Activated CD4-positive, CD25-positive, alpha-beta regulatory T cell treated with anti-CD3 and anti-CD28 coated beads, Interleukin-2, amount 50 U/mL, for 24 hours (primary cell): ENCODE results near the gene FAM171A2.
A peak's percentile ranks its signal among the peaks of the same experiment; 100 is the strongest.
"Not testable (repeated sequence)": the region's sequence is repeated elsewhere in the genome, so short reads cannot be mapped to it uniquely, and the experiment has no call there.

Experiments
- ATAC-seq, 2 donors: fragments of 150-1000 bp; cut with Tn5 transposase; one replicate each; pipeline ENCODE4 v1.10.0; 2021; ENCODE audit warnings: mild to moderate bottlenecking in 1 of 2, moderate library complexity in 1 of 2

FAM171A2 gene

DNA sequence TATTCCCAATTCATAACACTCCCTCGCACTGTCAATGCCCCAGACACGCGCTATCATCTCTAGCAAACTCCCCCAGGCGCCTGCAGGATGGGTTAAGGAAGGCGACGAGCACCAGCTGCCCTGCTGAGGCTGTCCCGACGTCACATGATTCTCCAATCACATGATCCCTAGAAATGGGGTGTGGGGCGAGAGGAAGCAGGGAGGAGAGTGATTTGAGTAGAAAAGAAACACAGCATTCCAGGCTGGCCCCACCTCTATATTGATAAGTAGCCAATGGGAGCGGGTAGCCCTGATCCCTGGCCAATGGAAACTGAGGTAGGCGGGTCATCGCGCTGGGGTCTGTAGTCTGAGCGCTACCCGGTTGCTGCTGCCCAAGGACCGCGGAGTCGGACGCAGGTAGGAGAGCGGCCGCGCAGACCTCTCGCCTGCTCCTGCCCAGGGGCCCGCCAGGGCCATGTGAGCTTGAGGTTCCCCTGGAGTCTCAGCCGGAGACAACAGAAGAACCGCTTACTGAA, 18.7 kb downstream of the FAM171A2 start, which contains the start of gene GRN:
Gene GRN, plus strand, starts transcription at position 364 of the 515 bp plus-strand sequence. CDS start 3,863 bp downstream, outside the sequence.
- peak; percentile 97 to 98 for ATAC-seq

DNA sequence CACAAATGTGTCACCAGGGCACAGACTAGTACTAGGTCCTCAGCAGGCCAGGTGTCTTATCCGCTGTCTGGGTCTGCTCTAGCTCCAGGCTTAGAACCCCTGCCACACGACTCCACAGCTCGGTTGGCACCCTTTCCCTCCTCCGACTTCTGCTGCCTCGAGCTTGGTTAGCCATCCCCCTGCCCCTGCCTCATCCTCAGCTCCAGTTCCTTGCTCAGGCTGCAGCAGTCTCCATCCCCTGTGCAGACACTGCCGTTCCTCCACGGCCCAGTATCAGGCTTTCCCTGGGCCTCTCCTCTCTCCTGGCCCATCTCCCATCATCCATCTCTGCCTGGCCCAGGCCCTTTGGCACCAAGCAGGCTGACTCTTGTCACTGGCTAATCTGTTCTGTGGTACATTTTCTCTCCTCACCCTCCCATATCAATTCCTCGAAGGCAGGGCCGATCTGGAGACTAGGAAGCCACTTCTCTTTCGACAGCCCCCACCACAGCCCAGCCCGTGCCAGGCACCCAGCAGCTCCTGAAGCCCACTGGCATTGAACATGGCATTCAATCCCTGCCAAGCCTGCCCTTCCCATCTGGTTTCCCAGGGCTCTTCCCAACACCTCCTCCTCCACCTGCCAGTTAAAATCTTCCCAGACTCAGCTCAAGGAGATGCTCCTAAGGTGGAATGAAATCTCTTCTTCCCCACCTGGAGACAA, 20.0 kb downstream of the FAM171A2 start:
- no peak for ATAC-seq

DNA sequence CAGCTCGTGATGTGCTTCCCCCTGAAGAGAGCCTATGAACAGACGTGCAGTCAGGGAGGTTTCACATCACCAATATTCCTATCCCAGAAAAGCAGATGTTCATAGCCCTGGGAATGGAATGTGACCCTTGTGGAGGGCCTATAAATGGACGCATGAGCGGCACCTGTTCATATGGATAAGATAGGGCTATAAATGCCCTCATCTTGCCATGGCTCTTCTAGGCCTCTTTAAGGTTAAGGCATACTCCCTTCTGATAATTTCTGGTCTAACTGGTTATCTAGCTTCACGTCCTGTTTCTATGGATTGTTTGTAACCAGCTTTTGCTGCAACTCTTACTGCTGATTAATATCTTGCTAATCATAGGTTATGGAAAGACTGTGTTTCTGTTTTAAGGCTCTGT, 23.1 kb downstream of the FAM171A2 start:
- not testable (repeated sequence) for ATAC-seq

DNA sequence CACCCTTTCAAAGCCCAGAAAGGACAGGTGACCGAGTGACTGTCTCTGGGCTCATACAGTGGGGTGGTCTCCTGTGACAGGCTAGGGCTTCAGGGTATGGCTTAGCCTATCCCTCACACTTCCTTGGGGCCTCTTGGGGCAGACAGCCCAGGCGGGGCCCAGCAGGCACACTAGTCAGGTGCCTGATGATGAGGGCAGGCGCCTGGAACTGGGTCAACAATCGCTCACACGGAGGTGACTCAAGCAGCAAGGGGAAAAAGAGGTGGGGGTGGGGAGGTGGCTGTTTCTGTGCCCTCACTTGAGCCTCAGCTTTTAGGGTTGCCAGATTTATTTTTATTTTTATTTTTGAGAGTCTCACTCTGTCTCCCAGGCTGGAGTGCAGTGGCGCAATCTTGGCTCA, 25.0 kb downstream of the FAM171A2 start:
- peak; percentile 60 to 61 for ATAC-seq

DNA sequence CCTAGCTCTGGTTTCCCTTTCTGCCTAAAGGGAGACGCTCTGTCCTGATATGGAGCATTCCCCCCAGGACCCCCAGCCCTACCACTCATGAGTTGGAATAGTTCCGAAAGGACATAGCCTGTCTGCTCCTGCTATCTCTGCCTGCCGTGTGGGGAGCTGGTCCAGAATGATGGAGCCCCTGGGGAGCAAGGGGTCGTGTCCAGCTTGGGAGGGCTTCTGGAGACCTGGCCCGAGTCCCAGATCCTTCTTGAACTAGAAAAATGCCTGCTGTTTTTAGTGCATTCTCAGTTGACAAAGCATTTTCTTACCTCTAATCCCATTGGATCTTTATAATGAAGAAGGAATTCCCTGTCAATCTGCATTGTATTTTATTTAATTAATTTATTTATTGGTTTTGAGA, 27.7 kb downstream of the FAM171A2 start:
- ATAC-seq = no peak

DNA sequence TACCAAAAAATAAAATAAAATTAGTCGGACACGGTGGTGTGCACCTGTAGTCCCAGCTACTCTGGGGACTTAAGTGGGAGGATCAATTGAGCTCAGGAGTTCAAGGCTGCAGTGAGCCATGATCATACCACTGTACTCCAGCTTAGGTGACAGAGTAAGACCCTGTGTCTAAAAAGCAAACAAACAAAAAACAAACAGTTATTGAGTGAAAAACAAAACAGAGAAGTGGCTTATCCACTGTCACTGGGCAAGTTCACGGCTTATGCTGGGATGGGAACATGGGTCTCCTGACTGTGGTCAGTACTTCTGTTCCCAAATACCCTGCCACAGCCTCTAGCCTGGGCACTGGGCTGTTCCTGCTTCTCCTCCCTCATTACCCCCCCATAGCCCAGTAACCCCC, 28.1 kb downstream of the FAM171A2 start:
- no peak for ATAC-seq

DNA sequence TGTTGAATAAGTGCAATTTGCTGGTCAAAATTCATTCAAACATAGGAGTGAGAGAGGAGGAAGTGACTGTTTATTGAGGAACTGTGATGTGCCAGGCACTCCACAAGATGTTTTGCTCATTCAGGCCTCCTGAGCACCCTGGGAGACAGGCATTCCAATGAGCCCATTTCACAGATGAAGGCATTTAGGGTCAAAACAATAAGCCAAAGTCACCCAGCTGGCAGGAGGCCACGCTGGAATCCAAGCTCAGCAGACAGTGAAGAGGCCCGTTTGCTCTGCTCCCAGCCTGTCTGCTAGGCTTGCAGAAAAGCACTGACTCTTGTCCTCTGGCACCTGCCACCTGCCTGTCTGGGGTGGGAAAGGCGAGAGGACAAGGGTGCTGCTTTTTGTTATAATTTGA, 28.9 kb downstream of the FAM171A2 start:
- no peak for ATAC-seq

DNA sequence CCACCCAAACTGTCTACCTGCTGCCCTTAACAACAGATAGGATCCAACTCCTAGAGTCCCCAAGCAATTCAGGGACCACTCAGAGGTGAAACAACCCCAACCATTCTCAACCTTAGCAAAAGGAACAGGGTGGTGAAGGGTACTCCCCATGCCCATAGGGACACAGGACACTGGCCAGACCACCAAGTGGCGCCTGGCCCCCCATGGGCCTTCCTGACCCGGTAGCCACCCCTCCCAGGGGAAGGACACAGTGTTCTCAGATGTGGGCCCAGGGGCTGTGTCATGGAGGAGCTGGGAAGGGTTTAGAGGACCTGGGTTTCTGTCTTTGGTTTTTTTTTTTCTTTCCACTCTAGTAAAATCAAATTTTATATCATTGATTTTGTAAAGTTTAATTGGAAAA, 29.3 kb downstream of the FAM171A2 start:
- ATAC-seq = no peak

DNA sequence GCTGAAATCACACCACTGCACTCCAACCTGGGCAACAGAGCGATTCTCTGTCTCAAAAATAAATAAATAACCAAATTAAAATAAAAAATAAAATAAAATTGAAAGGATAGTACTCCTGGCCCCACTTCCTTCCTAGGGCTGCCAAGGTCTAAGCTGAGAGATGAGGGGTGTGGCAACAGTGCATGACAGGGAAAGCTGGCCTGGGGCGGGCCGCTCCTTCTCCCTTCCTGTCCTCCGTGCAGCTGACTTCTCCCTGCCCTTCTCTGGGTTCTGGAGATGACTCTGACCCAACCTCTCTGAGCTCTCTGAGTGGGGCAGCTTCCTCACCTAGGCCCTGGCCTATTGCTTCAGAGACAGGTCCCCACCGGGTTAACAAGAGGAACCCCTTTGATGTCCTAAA, 30.3 kb downstream of the FAM171A2 start:
- no peak for ATAC-seq

DNA sequence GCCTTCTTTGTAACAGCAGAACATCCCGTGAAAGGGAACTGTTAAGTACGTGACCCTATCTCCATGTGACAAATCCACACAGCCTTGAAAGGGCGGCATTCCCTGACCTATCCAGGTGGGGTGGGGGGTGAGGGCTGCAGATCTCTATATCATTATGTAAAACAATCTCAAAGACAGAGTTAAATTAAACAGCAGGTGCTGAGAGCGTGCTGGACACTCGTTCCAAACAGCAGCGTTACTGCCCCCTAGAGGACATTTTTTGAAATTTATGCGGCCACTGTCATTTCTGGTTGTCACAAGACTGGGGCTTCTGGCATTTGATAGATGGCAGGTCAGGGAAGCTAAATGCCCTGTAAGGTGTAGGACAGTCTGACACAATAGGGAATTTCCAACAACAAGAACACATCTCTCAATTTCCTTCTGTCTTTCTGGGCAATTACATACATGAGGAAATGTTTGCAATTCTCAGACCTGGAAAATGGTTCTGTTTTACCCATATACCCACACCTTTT, 32.3 kb downstream of the FAM171A2 start:
- ATAC-seq = peak; percentile 19 to 37

DNA sequence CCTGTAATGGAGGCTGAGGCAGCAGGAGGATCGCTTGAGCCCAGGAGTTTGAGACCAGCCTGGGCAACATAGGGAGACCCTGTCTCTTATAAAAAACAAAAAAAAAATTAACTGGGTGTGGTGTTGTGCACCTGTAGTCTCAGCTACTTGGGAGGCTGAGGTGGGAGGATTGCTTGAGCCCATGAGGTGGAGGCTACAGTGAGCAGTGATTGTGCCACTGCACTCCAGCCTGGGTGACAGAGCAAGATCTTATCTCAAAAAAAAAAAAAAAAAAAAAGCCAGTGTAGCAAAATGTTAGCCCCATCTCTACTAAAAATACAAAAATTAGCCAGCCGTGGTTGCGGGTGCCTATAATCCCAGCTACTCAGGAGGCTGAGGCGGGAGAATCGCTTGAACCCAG, 33.4 kb downstream of the FAM171A2 start:
- not testable (repeated sequence) for ATAC-seq

DNA sequence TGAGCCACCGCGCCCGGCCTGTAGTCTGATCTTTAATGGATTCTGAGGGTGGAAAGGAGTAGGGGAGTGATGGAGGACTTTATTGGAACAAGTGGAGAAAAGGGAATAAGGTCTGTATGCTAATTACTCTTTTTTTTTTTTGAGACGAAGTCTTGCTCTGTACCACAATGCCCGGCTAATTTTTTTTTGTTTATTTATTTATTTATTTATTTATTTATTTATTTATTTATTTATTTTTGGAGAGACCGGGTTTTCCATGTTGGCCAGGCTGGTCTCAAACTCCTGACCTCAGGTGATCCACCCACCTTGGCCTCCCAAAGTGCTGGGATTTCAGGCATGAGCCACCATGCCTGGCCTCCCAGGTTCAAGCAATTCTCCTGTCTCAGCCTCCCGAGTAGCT, 34.1 kb downstream of the FAM171A2 start:
- not testable (repeated sequence) for ATAC-seq

DNA sequence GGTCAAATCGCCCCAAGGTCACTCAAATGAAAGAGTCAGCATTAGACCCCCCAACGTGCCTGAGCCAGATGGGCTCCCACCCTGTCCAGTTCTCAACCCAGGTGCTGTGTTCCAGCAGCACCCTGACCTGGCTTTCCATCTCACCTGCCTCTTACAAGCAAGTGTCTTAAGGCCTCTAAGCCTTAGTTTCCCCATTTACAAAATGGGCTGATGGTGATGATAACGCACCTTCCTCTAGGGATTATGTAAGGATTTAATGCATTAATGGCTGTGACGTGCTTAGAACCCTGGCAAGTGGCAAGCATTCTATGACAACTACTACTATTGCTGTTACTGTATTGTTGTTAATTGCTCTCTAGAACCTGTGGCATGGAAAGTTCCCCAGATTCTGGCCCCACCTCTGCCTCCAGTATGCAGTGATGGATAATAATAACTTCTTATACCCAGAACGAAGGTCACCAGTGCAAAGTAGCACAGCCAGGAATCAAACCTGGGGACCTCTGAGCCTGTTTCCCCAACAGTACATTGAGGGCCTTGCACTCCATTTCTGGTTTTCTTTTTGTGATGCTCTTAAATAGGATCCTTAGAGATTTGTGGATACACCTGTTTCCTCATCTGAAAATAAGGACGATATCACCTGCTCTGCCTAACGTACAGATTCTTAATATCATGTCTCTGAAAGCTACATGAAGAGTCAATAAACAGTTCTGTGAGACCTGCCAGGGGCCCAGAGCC, 35.8 kb downstream of the FAM171A2 start:
- no peak for ATAC-seq

DNA sequence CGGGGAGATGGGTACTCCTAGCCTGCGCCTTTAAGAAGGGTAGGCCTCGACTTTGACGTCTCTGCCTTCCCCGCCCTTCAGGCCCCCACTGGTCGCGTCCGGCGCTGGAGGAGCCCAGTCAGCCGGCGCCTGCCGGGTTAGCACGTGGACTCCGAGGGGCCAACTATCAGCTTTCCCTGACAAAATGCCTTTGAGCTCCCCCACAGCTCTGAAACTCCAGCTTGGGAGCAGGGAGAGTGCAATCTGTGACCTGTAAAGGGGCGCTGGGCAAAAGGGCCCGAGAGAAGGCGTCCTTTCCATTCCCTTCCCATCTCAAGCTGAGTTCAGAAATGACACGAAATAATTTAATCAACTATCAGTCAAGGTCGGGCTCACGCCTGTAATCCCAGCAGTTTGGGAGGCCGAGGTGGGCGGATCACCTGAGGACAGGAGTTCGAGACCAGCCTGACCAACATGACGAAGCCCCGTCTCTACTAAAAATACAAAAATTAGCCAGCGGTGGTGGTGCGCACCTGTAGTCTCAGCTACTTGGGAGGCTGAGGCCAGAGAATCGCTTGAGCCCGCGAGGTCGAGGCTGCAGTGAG, 36.7 kb downstream of the FAM171A2 start:
- peak; percentile 82 to 83 for ATAC-seq

DNA sequence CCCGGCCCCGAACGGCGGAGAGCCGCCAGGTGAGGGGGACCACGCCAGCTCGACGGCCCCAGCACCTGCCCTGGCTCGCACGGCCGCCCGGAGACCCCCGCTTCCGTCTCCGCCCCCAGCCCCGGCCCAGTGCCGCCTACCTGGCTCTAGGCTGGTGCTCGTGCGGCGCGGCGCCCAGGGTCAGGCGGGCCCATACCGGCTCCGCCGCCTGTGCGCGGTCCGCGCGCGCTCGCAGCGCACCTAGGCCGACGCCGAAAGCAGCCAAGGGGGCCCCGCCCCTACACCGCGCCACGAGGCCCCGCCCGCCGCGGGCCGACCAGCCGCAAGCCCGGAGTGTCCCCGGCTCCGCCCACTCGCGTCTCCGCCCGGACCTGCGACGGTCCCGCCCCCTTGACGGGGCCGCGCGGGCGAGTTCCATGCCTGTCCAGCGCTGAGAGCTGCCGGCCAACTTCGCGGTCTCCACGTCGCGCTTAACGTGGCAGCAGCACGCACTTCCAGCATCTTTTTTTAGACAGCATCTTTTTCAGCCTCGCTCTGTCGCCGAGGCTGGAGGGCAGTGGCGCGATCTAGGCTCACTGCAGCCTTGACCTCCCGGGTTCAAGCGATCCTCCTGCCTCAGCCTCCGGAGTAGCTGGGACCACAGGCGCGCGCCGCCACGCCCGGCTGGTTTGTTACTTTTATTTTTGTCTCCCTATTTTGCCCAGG, 38.9 kb downstream of the FAM171A2 start, which contains the start of gene SLC25A39:
Gene SLC25A39, minus strand, starts transcription at position 253 of the 705 bp plus-strand sequence. CDS start 1,261 bp downstream, outside the sequence.
- ATAC-seq = peak; percentile 71 to 78

DNA sequence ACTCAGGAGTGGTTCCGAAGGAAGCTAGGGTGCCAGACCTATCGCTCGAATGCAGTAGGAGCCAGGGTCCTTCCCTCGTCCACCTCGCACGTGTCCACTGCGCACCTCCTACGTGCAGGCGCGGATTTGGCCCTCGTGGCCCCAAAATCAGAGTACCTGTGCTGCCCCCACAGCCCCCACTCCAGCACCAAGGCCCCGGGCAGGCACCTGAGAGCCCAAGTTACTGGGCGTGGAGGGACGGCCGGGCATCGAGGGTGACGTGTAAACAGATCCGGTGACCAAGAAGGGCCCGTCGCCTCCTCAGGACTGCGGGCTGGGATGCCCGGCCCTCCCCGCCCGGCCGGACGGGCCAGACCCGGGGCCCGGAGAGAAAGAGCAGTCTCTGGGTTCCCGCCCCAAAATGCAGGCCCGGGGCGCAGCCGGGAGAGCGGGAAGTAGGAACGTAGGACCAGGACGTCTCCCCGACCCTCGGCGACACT, 39.5 kb downstream of the FAM171A2 start:
- ATAC-seq = no peak

DNA sequence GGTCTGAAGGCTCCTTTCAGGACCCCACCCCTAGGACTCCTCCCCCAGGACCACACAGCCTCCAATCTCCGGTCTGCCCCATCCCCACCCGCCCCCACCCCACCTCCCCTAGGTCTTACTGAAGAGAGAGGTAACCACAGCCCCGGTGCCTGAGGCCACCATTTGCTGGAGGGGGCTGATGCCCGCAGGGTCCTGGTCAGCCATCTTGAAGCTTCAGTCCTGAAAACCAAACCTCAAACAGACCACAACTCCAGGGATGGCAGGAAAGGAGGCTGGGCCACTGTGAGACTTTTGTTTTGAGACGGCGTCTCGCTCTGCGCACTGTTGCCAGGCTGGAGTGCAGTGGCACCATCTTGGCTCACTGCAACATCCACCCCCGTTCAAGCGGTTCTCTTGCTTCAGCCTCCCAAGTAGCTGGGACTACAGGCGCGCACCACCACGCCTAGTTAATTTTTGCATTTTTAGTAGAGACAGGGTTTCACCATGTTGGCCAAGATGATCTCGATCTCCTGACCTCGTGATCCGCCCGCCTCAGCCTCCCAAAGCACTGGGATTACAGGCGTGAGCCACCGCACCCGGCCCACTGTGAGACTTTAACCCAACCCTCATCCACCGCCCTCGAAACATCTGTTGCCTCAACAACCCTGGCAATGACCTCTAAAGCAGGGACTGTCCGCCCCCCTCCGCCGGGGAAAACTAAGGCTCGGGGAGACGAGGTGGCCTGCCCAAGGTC, 40.1 kb downstream of the FAM171A2 start:
- ATAC-seq = no peak

DNA sequence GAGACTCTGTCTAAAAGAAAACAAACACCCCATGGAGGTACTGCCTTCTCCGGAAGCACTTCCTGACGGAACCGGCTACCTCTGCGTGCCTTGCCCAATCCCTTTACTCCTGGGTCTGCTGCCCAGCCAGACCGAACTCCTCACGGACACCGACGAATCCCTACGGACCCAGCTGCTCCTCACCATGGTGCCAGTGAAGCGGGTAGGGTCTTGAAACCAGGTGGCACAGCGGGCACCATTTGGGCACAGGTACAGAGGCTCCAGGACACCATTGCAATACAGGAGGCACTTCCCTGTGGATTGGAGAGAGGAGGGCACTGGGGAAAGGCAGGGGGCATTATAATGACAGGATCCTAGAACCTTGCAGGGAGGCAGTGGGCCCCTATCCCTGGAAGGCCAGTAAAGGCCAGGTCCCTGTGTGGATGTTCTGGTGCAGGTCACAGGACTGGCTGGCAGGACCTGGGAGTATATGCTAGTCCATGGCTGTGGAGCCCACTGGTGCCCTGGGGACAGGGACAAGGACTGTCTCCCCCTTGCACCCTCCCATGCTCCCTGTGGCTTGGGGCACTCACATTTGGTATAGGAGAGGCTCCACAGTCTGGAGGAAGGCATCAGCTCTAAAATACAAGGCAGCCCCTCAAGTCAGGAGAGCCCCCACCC, 41.3 kb downstream of the FAM171A2 start:
- no peak for ATAC-seq

DNA sequence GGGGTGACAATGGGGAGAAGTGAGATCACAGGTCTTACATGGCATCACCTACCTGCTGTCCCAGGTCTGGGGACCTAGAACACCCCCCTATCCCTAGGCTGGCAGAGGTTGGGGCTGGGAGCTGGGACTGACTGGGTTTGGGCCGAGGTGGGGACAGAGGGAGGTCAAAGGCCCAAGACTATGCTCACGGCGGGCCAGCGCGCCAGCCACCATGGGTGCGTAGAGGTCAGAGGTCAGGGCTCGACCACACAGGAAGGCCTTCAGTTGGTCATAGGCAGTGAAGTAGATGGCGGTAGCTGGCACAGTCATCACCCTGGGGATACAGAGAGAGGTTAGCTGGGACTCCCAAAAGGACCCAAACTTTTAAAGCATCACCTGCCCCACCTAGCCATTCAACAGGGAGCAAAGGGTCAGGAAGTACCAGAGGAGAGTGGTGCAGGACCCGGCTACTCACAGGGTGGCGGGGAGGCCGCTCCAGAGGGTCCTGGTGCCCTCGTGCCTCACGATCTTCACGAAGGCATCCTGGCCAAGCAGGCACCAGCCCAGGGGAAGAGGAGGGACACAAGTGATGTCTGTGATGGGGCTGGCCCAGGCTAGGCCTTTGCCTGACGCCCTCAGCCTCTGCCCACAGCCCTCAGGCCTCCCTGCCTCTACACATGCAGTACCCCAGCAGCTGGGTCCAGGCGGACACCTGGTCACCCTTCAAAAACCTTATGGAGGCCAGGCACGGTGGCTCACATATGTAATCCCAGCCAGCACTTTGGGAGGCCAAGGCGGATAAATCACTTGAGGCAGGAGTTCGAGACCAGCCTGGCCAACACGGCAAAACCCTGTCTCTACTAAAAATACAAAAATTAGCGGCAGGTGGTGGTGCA, 42.2 kb downstream of the FAM171A2 start:
- no peak for ATAC-seq

DNA sequence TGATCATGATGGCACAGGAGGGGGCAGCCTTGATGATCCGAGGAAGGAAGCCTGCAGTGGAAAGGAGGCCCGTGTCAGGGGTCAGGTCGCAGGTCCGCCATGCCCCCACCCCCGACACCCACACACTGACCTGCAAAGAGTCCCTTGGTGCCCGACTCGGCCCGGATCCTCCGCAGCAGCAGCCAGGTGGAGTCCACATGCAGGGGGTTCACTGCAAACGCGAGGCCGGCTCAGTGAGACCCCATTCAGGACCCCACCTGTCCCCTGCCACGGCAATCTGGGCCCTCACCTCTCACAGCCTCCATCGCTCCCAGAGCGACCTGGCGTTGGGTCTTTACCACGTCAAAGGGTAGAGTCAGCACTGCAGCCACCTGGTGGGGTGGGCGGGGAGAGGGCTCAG, 43.6 kb downstream of the FAM171A2 start:
- no peak for ATAC-seq
